DND-41 (cell line): ENCODE measurements around the gene NDN.

Experiments
- ATAC-seq: fragments of 200-7000 bp; cut with Tn5 transposase; 3 replicates; pipeline ENCODE4 v1.9.1; 2021; ENCODE audit warnings: low read depth; ENCODE audit not compliant: insufficient read depth
- DNase-seq: peaks from one replicate; pipeline ENCODE4 v3.0.0-alpha.2; 2020
- H2AFZ ChIP-seq: 2 replicates; pipeline ENCODE4 v1.6.0; 2012; ENCODE audit warnings: low read depth, low read length
- H3K27ac ChIP-seq: 2 replicates; pipeline ENCODE4 v1.5.1; 2012; ENCODE audit warnings: low read length, inconsistent platforms
- H3K27me3 ChIP-seq: fragments of 200-600 bp; sonication (generic); 2 replicates; pipeline ENCODE4 v1.6.0; 2012; ENCODE audit warnings: low read length, mild to moderate bottlenecking, inconsistent platforms; ENCODE audit not compliant: insufficient read depth, poor library complexity
- H3K36me3 ChIP-seq: 2 replicates; pipeline ENCODE4 v1.5.1; 2012; ENCODE audit warnings: low read length, inconsistent platforms; ENCODE audit not compliant: insufficient read depth
- H3K4me1 ChIP-seq: 2 replicates; pipeline ENCODE4 v1.5.1; 2012; ENCODE audit warnings: mild to moderate bottlenecking, low read length; ENCODE audit not compliant: insufficient read depth
- H3K4me2 ChIP-seq: 2 replicates; pipeline ENCODE4 v1.6.0; 2012; ENCODE audit warnings: mild to moderate bottlenecking, moderate library complexity, low read length, inconsistent platforms; ENCODE audit not compliant: insufficient read depth
- H3K4me3 ChIP-seq, 2 experiments: fragments of 200-600 bp in 1 of 2; shearing (Covaris generic) in 1 of 2; 2 replicates each; pipeline ENCODE4 v1.5.1; 2012 to 2016; ENCODE audit warnings: inconsistent platforms in 2 of 2, low read length in 2 of 2, mild to moderate bottlenecking in 2 of 2, low read depth in 1 of 2, moderate library complexity in 1 of 2
- H3K79me2 ChIP-seq: 2 replicates; pipeline ENCODE4 v1.6.0; 2012; ENCODE audit warnings: low read length, inconsistent platforms; ENCODE audit not compliant: insufficient read depth
- H3K9ac ChIP-seq: 2 replicates; pipeline ENCODE4 v1.6.0; 2012; ENCODE audit warnings: low read depth, mild to moderate bottlenecking, inconsistent platforms, low read length, moderate library complexity
- H3K9me3 ChIP-seq: 2 replicates; pipeline ENCODE4 v1.5.1; 2012; ENCODE audit warnings: low read length, moderate library complexity, mild to moderate bottlenecking, inconsistent platforms; ENCODE audit not compliant: insufficient read depth, severe bottlenecking
- H4K20me1 ChIP-seq: 2 replicates; pipeline ENCODE4 v1.6.0; 2012; ENCODE audit warnings: low read length; ENCODE audit not compliant: insufficient read depth
- EZH2 ChIP-seq: IDR thresholded peaks from 3 replicates; pipeline ENCODE4 v1.6.1; 2012; ENCODE audit warnings: borderline replicate concordance, low read depth, mild to moderate bottlenecking, moderate library complexity, low read length, inconsistent platforms; ENCODE audit not compliant: severe bottlenecking
- TF ChIP-seq, protein P1 (sequence below): IDR thresholded peaks from 2 replicates; pipeline ENCODE4 v1.5.1; 2012; ENCODE audit warnings: borderline replicate concordance, low read length, moderate library complexity, mild to moderate bottlenecking; ENCODE audit not compliant: poor library complexity, severe bottlenecking; ENCODE audit errors: extremely low read depth

The NDN gene

DNA sequence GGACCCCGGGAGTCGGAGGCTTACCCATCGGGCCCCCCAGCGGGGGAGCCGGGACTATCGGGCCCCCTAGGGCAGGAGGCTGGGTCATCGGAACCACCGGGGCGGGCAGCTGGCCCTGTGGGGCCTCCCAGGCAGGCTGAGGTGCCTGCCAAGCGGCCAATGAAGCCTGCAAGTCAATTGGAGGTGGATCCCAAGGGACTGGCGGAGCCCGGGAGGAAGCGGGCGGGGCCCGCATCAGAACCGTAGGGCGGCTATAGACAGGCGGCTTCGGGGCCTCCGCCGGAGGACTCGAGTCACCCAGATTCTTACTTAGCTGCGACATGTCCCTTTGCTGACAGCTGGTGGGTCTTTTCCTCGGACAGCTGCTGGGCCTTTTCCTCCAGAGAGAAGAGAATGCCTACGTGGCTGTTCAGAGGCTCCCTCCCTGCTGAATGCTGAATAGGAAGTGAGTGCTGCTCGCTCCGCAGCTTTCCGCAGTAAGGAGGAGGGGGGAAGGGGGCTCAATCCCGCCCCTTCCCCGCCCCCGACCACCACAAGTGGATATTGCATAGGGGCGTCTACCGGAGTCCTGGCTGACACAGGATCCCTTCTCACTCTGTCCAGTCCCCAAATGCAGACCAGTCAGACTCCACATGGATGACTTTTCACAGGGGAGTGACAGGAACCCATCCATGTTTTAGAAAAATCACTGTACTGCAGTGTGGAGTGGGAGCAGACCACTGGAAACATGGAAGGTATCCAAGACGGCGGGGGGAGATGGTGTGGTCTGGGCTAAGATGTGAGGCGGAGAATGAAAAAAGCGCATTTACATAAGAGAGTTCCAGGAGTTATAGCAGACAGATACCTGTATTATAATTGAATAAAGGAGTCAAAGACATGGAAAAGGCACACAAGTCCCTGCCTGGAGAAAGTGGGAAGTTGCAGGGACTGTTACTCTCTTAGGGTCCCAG lies 39.4 kb downstream of the NDN start, which contains the start of gene MAGEL2:
TSS of gene MAGEL2 (minus strand) at position 447 of the 950 bp plus-strand sequence. CDS start at position 322, 125 bp downstream.
- H4K20me1 ChIP-seq = no peaks in the 10 kb centered on the region; the same call in 1 of the 2 replicates

DNA sequence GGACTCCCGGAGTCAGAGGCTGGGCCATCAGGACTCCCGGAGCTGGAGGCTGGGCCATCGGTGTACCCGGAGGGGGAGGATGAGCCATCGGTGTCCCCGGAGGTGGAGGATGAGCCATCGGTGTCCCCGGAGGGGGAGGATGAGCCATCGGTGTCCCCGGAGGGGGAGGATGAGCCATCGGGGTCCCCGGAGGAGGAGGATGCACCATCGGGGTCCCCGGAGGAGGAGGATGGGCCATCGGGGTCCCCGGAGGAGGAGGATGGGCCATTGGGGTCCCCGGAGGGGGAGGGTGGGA lies 40.2 kb downstream of the NDN start:
- TF ChIP-seq, protein P1, sequence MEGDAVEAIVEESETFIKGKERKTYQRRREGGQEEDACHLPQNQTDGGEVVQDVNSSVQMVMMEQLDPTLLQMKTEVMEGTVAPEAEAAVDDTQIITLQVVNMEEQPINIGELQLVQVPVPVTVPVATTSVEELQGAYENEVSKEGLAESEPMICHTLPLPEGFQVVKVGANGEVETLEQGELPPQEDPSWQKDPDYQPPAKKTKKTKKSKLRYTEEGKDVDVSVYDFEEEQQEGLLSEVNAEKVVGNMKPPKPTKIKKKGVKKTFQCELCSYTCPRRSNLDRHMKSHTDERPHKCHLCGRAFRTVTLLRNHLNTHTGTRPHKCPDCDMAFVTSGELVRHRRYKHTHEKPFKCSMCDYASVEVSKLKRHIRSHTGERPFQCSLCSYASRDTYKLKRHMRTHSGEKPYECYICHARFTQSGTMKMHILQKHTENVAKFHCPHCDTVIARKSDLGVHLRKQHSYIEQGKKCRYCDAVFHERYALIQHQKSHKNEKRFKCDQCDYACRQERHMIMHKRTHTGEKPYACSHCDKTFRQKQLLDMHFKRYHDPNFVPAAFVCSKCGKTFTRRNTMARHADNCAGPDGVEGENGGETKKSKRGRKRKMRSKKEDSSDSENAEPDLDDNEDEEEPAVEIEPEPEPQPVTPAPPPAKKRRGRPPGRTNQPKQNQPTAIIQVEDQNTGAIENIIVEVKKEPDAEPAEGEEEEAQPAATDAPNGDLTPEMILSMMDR = no peak
- TF ChIP-seq EZH2 = no peak
- ATAC-seq (no peak), DNase-seq (no peak)
- Histone ChIP-seq H3K36me3 (no peaks in the 10 kb centered on the region), H4K20me1 (no peaks in the 10 kb centered on the region; the same call in 1 of the 2 replicates), H3K79me2 (no peaks in the 10 kb centered on the region), H3K4me1 (no peaks in the 10 kb centered on the region), H3K4me3 (no peak overlapping the region), H2AFZ (no peak overlapping the region), H3K9me3 (no peaks in the 10 kb centered on the region), H3K27me3 (peaks cover 4% of the 10 kb centered on the region), H3K27ac (no peak overlapping the region), H3K4me2 (no peak overlapping the region), H3K9ac (no peak overlapping the region)

More for the DNA sequence above, 39.4 kb downstream of the NDN start, which contains the start of gene MAGEL2:
- no peak within 1 kb of the TSS for H3K27ac ChIP-seq
- no peaks in the 10 kb centered on the region for H3K79me2 ChIP-seq
- H3K9ac ChIP-seq = no peak within 1 kb of the TSS
- no peak within 1 kb of the TSS for H2AFZ ChIP-seq
- H3K36me3 ChIP-seq = no peaks in the 10 kb centered on the region
- H3K4me3 ChIP-seq = no peak within 1 kb of the TSS
- peaks cover 4% of the 10 kb centered on the region for H3K27me3 ChIP-seq
- H3K9me3 ChIP-seq = no peaks in the 10 kb centered on the region
- ATAC-seq = no peak
- H3K4me1 ChIP-seq = no peaks in the 10 kb centered on the region
- H3K4me2 ChIP-seq = no peak within 1 kb of the TSS
- DNase-seq = no peak
- TF ChIP-seq EZH2 = no peak
- TF ChIP-seq, protein P1 = no peak

DNA sequence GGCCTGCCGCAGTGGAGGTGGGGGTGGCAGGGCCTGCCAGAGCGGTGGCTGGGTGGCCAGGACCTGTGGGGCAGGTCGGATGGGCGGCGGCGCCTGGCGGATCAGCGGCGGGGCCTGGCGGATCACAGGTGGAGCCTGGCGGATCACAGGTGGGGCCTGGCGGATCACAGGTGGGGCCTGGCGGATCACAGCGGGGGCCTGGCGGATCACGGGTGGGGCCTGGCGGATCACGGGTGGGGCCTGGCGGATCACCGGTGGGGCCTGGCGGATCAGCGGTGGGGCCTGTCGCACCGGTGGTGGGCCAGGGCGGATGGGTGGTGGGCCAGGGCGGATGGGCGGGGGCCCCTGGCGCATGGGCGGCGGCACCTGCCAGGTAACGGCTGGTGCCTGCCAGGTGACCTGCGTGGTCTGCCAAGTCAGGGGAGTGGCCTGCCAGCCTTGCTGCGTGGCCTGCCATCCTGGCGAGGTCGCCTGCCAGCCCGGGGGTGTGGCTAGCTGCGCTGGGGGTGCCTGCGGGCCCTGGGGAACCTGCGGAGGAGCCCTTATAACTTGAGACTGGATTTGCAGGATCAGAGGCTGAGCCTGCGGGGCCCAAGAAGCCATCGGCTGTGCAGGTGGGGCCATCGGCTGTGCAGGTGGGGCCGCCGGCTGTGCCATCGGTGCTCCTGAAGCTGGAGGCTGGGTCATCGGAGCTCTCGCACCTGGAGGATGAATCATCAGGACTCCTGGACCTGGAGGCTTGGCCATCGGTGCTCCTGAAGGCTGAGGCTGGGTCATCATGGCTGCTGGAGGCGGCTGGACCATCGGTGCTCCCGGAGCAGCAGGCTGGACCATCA lies 40.7 kb downstream of the NDN start:
- no peak overlapping the region for H3K9ac ChIP-seq
- no peaks in the 10 kb centered on the region for H3K79me2 ChIP-seq
- no peak overlapping the region for H3K27ac ChIP-seq
- no peak overlapping the region for H3K4me3 ChIP-seq
- H3K4me2 ChIP-seq = no peak overlapping the region
- H3K9me3 ChIP-seq = no peaks in the 10 kb centered on the region
- H3K4me1 ChIP-seq = no peaks in the 10 kb centered on the region
- DNase-seq (no peak), ATAC-seq (no peak)
- TF ChIP-seq, protein P1 = no peak
- no peak for TF ChIP-seq EZH2
- H2AFZ ChIP-seq = no peak overlapping the region
- H4K20me1 ChIP-seq = no peaks in the 10 kb centered on the region; the same call in 1 of the 2 replicates
- no peaks in the 10 kb centered on the region for H3K36me3 ChIP-seq
- H3K27me3 ChIP-seq = peaks cover under 1% of the 10 kb centered on the region
